ENCODE data around the gene PROKR1.

The PROKR1 gene

DNA sequence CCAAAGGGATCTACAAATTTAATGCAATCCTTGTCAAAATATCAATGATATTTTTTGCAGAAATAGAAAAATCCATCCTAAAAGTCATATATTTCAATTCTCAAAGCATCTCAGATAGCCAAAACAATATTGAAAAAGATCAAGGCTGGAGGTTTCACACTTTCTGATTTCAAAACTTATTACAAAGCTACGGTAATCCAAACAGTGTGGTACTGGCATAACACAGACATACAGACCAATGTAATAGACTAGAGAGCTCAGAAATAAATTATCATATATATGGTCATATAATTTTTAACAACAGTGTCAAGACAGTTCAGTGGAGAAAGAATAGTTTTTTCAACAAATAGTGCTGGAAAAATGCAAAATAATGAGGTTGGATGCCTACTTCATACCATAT is 40.3 kb upstream of the PROKR1 start:
- no peaks in the 10 kb centered on the region for H3K27me3 ChIP-seq (ENCODE audit: insufficient read depth, low read depth)
- no peaks in the 10 kb centered on the region for H4K20me1 ChIP-seq (ENCODE audit: insufficient read depth)
- no peak overlapping the region for H2AFZ ChIP-seq (ENCODE audit: low read depth)
- H3K36me3 ChIP-seq (ENCODE audit: insufficient read depth), result no peaks in the 10 kb centered on the region
- no peak overlapping the region for H3K4me3 ChIP-seq (IDR thresholded peaks at IDR 0.05; ENCODE audit: insufficient read depth, low read depth, low read length)
- no peak overlapping the region for H3K27ac ChIP-seq
- TF ChIP-seq CTCF (conservative IDR thresholded peaks at IDR 0.05; ENCODE audit: low read depth, low read length), result no peak
- no peaks in the 10 kb centered on the region for H3K79me2 ChIP-seq (ENCODE audit: insufficient read depth, low read depth)
- no peaks in the 10 kb centered on the region for H3K4me1 ChIP-seq (ENCODE audit: low read depth, poor library complexity, severe bottlenecking)
- no peak overlapping the region for H3K4me2 ChIP-seq
- no peak overlapping the region for H3K9ac ChIP-seq

GRCh38 chr2:68604077-68604476 is 39.3 kb upstream of the PROKR1 start:
- no peak overlapping the region for H3K4me2 ChIP-seq
- H3K27me3 ChIP-seq (ENCODE audit: insufficient read depth, low read depth), result no peaks in the 10 kb centered on the region
- no peaks in the 10 kb centered on the region for H3K36me3 ChIP-seq (ENCODE audit: insufficient read depth)
- H4K20me1 ChIP-seq (ENCODE audit: insufficient read depth), result no peaks in the 10 kb centered on the region
- no peak overlapping the region for H2AFZ ChIP-seq (ENCODE audit: low read depth)
- no peaks in the 10 kb centered on the region for H3K79me2 ChIP-seq (ENCODE audit: insufficient read depth, low read depth)
- H3K4me3 ChIP-seq (IDR thresholded peaks at IDR 0.05; ENCODE audit: insufficient read depth, low read depth, low read length), result no peak overlapping the region
- H3K4me1 ChIP-seq (ENCODE audit: low read depth, poor library complexity, severe bottlenecking), result no peaks in the 10 kb centered on the region
- H3K9ac ChIP-seq, result no peak overlapping the region
- no peak for TF ChIP-seq CTCF (conservative IDR thresholded peaks at IDR 0.05; ENCODE audit: low read depth, low read length)
- no peak overlapping the region for H3K27ac ChIP-seq

GRCh38 chr2:68605939-68606338 is 37.4 kb upstream of the PROKR1 start:
- Histone ChIP-seq H3K27me3 (ENCODE audit: insufficient read depth, low read depth) (no peaks in the 10 kb centered on the region), H3K79me2 (ENCODE audit: insufficient read depth, low read depth) (no peaks in the 10 kb centered on the region), H3K27ac (no peak overlapping the region), H3K4me2 (no peak overlapping the region), H3K36me3 (ENCODE audit: insufficient read depth) (no peaks in the 10 kb centered on the region), H2AFZ (ENCODE audit: low read depth) (no peak overlapping the region), H3K9ac (no peak overlapping the region), H3K4me1 (ENCODE audit: low read depth, poor library complexity, severe bottlenecking) (no peaks in the 10 kb centered on the region), H4K20me1 (ENCODE audit: insufficient read depth) (no peaks in the 10 kb centered on the region), H3K4me3 (IDR thresholded peaks at IDR 0.05; ENCODE audit: insufficient read depth, low read depth, low read length) (no peak overlapping the region)
- TF ChIP-seq CTCF (conservative IDR thresholded peaks at IDR 0.05; ENCODE audit: low read depth, low read length), result no peak

- no peak overlapping the region for H3K4me2 ChIP-seq
- no peaks in the 10 kb centered on the region for H3K27me3 ChIP-seq (ENCODE audit: insufficient read depth, low read depth)
- H3K4me1 ChIP-seq (ENCODE audit: low read depth, poor library complexity, severe bottlenecking), result no peaks in the 10 kb centered on the region
- no peak overlapping the region for H3K27ac ChIP-seq
- no peaks in the 10 kb centered on the region for H4K20me1 ChIP-seq (ENCODE audit: insufficient read depth)
- no peaks in the 10 kb centered on the region for H3K36me3 ChIP-seq (ENCODE audit: insufficient read depth)
- H3K9ac ChIP-seq, result no peak overlapping the region
- TF ChIP-seq CTCF (conservative IDR thresholded peaks at IDR 0.05; ENCODE audit: low read depth, low read length), result no peak
- no peaks in the 10 kb centered on the region for H3K79me2 ChIP-seq (ENCODE audit: insufficient read depth, low read depth)
- no peak overlapping the region for H3K4me3 ChIP-seq (IDR thresholded peaks at IDR 0.05; ENCODE audit: insufficient read depth, low read depth, low read length)
- no peak overlapping the region for H2AFZ ChIP-seq (ENCODE audit: low read depth)
Measured at GRCh38 chr2:68606759-68607158, 36.6 kb upstream of the PROKR1 start.

DNA sequence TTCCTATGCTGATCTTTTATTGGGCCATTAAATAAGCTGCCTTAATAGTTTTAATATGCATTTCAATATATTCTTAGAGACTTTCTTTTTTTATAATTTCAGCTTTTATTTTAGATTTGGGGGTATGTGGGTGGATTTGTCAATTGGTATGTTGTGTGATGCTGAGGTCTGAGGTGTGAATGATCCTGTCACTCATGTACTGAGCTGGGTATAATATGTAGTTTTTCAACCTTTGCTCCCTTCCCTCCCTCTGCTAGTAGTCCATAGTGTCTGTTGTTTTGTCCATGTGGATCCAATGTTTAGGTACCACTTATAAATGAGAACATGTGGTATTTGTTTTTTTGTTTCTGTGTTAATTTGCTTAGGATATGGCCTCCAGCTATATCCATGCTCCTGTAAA is 35.5 kb upstream of the PROKR1 start:
- no peak overlapping the region for H2AFZ ChIP-seq (ENCODE audit: low read depth)
- no peak for TF ChIP-seq CTCF (conservative IDR thresholded peaks at IDR 0.05; ENCODE audit: low read depth, low read length)
- no peaks in the 10 kb centered on the region for H3K27me3 ChIP-seq (ENCODE audit: insufficient read depth, low read depth)
- H3K4me3 ChIP-seq (IDR thresholded peaks at IDR 0.05; ENCODE audit: insufficient read depth, low read depth, low read length), result no peak overlapping the region
- no peaks in the 10 kb centered on the region for H3K79me2 ChIP-seq (ENCODE audit: insufficient read depth, low read depth)
- no peaks in the 10 kb centered on the region for H4K20me1 ChIP-seq (ENCODE audit: insufficient read depth)
- no peaks in the 10 kb centered on the region for H3K36me3 ChIP-seq (ENCODE audit: insufficient read depth)
- no peak overlapping the region for H3K27ac ChIP-seq
- no peak overlapping the region for H3K9ac ChIP-seq
- no peaks in the 10 kb centered on the region for H3K4me1 ChIP-seq (ENCODE audit: low read depth, poor library complexity, severe bottlenecking)
- no peak overlapping the region for H3K4me2 ChIP-seq

Measured in KMS-11 (cell line).